Stimulated activated CD4-positive, alpha-beta T cell treated with anti-CD3 and anti-CD28 coated beads, Interleukin-1b, Interleukin-23, amount 100 ng/mL, for 24 hours (primary cell): ENCODE data around the gene SPON1.
"Not testable (repeated sequence)": the region's sequence is repeated elsewhere in the genome, so short reads cannot be mapped to it uniquely, and the experiment has no call there.

Experiments
- DNase-seq, 4 experiments: peaks; one replicate each; pipeline ENCODE4 v3.0.0-alpha.2; 2020; ENCODE audit warnings: low read depth in 4 of 4, low spot score in 1 of 4

SPON1 gene

GRCh38 chr11:14267861-14268635 is 305.5 kb downstream of the SPON1 start:
- DNase-seq = no peak

- no peak for DNase-seq
Observed at GRCh38 chr11:14269692-14270573, 307.4 kb downstream of the SPON1 start.

DNA sequence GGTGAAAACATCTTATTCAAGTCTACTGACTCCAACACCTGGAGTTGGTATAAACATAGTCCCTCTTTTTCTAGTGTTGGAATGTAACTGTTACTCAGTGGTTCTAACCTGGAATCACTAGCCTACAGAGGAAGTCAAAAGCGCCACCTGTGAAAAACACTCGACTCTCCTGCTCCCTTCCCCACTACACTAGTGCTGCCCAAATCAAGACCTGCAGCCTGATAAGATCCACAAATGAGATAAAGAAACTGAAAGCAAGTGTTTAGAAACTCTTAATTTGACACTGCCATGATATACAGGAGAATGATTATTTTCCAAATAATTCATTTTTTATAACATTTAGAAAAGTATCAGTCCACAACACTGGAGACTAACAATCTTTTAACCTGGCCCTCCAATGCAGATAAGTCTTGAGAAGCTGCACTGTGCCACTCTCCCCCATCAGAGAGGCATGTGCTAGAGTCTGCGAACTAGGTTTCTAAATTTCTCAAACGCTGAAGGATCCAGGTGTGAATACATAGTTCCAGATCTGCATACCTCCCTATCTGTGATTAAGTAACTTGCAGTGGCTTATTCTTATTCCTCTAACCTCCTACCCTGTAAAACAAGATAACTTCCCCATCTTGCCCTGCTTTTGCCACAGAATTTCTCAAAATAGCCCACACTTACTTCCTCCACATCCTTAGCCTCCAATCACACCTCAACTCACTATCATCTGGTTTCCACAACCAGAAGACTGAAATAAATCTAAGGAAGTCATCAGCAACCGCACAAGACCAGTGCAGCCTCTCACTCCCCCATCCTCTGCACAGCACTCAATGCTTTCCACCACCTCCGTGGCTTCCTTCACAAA is 308.4 kb downstream of the SPON1 start:
- DNase-seq = no peak

GRCh38 chr11:14273895-14274294 is 311.4 kb downstream of the SPON1 start:
- no peak for DNase-seq

DNA sequence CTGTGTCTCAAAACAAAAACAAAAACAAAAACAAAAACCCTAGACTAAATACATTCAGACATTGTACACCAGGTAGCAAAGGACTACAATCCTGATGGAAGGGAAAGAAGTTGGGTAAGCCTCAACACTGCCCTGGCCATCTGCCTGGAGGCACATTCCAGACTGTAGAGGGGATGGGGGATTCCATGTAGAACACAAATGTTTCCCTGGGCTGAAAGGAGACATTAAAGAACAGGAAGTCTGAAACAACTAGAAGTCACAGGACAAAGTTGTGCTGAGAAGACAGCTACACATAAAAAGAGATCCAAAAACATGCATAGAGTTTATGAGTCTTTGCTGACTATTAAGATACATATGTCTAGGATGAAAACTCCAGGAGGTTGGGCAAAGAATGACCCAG is 312.6 kb downstream of the SPON1 start:
- DNase-seq = no peak

DNA sequence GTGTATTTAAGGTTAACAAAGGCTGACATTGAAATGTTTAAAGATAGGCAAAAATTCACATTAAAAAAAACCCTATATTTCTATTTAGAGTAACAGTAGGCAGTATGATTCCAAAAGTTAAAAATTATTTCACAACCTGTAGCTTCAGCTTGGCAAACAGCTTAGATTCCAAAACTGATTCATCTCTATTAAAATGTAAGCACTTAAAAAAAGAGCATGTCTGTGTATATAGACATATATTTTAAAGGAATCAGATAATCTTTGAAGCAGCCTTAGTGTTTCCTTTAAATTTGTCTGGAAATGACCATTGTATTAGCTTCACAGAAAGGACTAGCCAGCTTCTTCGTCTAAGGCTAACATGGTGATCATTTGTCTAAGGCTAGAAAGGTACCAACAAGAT is 316.3 kb downstream of the SPON1 start:
- not testable (repeated sequence) for DNase-seq

DNA sequence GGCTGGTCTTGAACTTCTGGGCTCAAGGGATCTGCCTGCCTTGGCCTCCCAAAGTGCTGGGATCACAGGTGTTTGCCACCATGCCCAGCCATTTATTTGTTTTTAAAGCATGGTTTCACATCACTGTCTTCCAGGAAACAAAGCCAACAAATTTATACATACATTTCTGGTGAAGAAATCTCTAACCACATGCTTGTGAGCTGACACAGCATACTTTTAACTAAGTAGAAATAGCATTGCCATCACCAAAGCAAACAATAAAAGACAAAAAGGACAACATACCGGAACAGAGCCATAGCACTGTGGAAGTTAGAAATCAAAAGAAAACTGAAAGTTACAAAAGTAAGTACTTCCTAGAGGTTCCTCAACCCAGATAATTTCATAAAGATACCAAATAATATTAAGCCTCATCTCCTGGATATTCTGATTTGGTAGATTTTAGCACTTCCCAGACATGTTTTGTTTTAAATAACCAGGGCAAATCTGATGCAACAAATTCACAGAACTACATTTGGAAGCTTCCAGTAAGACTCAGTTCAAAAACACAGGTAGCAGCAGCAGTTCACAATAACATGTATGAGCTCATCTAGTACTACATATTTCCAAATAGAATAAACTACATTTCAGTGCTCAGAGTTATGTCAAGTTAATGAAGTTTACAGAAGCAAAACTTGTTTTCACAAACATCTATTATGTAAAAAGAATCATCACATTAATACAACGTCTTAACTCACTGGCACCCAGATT is 325.8 kb downstream of the SPON1 start:
- no peak for DNase-seq

DNA sequence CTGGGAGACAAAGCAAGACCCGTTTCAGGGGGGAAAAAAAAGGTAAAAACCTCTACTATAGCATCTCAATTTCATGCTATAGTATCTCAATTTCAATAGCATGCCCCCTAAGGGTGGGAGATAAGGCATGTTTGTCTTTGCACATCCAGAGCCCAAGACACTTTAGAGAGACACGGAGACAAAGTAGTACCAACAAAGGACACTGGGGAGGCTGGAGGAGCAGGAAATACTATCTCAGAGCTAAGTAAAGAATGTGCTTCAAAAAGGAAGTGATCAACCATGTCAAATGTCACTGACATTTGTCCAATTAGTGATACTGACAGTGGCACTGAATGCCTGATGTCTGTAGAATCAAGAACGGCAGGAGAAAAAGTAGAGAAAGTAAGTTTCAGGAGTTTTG is 327.9 kb downstream of the SPON1 start:
- no peak for DNase-seq

- DNase-seq = no peak
Observed at GRCh38 chr11:14299921-14300320, 337.4 kb downstream of the SPON1 start.

DNA sequence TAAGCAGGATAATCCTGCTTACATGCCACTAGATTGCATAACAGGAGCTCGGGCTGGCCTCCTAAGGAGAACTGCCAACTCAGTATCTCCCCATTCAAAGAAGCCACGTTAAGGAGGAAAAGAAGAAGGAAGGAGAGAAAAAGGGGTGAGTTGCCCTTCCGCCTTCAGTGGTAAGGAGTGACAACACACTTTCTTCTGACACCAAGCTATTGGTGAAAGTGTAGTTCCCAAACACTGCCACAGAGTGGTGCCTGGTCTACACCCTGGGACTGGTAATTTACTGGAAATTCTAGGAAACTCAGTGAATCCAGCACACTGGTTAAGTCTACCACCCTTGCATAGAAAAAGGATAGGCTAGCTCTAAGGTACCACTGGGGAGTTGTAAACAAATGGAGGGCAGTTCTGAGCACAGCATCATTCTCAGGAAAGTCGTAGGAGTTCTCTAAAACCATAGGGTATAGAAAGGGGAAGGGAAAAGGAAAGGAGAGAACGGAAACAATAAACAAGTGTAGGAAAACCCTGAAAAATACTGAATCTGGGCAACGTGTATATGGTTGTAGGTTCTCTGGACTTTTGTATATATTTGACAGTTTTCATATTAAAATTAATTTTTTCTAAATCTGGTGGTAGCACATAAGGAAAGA is 338.3 kb downstream of the SPON1 start:
- peak in 2 of 4 experiments; percentile 18 to 21 for DNase-seq

DNA sequence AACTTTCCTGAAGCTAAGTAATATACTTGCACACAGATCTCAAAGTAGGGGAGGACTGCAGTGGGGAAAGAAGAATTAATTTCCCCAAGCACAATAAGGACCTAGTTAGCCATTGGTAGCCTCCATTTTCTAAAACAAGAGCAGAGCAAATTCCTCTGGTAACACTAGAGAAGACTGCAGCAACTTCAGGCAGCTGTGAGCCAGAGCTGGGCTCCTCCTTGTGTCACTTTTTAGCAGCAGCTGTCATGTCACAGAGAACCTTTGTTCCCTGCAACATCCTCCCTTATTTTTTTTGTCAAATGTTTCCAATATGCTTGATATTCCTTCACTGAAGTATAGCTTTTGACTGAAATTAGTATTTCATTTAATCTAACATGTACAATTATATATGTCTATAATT is 342.1 kb downstream of the SPON1 start:
- DNase-seq = no peak

GRCh38 chr11:14305649-14306048 is 343.1 kb downstream of the SPON1 start:
- no peak for DNase-seq

DNA sequence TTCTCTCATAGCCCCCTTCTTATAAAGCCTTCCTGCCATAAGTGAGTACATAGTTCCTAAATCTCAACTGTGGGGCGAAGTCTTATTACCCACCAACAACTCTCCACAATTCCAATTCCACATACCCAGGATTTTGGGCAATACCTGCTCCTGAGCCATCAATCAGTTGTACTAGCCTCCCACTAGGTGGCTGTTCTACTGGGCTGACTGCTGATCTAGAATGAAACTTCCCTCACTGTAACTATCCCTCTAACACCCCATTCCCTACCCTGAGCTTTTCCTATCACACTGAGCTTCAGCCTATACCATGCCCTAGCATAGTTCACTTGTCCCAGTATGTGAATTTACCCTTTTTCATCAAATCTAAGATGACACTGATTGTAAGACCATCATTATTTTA is 344.0 kb downstream of the SPON1 start:
- DNase-seq = no peak

DNA sequence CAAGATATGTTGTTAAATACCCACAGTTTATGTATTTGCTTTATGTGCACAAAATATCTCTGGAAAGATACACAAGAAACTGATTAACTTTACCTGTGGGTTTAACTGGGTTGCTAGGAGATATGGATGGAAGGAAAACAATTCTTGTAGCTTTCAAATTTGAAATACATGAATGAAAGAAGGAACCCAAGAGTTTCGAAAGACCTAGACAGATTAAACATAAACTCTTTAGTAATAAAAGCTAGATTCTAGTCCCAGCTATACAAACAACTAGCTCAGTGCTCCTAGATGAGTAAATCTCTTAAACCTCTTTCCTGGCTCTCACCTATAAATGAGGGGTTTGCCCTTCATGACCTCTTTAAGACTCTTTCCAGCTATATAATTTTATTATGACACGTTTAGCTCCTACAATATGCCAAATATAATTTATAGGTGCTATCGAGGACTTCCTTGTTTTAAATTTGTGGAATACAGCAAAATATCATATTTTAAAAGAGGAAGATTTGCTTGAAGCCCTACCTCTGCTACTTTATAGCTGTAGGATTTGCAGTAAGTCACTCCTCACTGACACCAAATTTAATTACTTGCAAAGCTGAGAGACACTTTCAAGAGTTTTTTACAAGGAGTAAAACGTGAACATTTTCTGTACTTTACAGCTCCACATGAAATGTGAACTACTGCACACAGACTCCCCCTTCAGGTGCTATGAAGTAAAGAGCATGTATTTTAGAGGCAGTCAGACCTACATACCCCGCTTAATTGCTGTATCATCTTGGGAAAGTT is 345.8 kb downstream of the SPON1 start:
- no peak for DNase-seq

- DNase-seq = no peak
Observed at GRCh38 chr11:14308897-14309387, 346.4 kb downstream of the SPON1 start.

DNA sequence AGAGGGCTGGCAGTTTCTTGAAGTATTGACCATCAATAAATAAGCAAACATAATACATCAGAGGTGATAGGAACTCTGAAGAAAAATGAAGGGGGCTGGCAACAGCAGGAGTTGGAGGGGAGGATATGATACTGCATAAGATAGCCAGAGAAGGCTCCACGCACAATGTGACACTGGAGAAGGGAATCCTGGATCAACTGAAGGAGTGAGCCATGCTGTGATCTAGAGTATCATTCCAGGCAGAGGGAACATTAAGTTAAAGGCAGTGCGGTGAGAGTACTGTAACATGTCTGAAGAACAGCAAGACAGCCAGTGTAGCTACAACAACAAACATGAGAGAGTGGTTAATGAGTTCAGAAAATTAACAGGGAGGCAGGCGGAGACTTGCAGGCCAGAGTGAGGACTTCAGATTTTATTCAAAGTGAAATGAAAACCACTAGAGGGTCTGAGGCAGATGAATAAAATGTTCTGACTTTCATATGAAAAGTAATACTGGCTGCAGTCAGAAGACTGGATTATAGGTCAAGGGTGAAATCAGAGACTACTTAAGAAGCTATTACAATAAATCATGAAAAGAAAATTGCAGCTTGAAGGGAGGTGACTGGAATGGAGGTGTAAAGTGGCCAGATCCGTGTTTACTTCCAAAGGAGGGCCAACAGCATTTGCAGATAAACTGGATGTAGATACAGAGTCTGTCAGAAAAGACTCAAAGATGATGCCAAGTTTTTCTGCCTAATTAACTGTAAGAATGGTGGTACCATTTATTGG is 347.1 kb downstream of the SPON1 start:
- DNase-seq = no peak

DNA sequence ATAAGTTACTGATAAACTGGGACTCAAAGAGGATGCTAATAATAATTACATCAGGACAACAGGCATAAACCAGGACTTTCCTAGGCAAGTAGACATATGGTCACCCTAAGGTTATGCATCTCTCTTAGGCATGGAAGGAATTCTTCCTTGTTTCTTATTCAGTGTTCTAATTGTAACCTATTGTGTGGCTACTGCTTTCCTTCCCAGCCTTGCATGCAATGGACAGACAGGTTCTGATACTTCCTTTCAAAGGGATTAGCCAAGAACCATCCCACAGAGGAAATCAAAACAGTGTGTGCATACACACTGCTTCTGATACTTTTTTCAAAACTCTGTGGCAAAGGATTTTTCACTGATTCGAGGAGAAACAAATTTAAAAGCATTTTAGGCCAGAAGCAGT is 348.2 kb downstream of the SPON1 start:
- DNase-seq = no peak

DNA sequence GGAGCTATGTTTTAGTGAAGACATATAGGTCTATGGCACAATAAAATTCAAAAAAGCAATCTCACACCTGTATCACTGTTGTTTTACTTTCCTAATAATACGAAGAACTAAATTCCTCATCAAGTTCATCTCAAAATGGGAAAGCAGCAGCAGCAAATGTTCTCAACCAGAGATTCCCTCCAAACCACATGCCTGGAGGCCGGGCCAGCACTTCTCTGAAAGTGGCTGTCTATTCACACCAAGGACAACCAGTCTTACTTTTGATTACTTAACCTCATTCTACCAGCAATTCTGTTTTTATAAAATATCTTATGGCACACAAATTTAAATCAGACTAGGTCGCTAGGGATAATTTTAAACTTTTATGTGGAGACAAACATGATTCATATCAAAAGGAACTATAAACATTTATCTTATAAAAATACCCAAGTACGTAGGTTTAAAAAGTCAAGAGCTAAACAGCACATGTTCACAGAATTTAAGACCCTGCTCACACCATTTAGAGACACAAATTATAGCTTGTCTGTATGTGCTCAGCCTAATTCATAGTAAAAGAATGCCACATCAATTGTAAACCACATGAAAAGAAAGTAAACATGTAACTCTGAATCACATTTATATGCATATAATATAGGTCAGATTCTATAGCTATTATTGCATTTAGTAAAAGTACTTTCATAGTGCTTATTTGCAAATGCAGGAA is 350.4 kb downstream of the SPON1 start:
- DNase-seq = no peak
